A673 (cell line): ENCODE results near the gene CFAP99. TPM values are rescaled to one million over a fixed set of nuclear protein-coding genes. Genes with fewer than 3 reads are reported as not detected.

Experiments used
- BruUV-seq: library from RNA; stranded (reverse); fragments of 400-500 nt; replicated peaks from 2 replicates; lab custom pipeline; 2021; lab: Mats Ljungman, UMichigan
- CTCF ChIA-PET: fragments of 300-600 bp; sonication (Branson Sonifier 250); formaldehyde crosslinking; loops from one replicate; lab custom pipeline; 2022; ENCODE audit warnings: antibody characterized with exemption; lab: Charles Lee
- POLR2A ChIA-PET: fragments of 300-600 bp; sonication (Branson Sonifier 250); formaldehyde crosslinking; loops from one replicate; lab custom pipeline; 2022; ENCODE audit warnings: antibody characterized with exemption; ENCODE audit not compliant: low non-redundant PET; lab: Charles Lee
- DNase-seq: peaks from one replicate; pipeline ENCODE4 v3.0.0-alpha.2; 2015; ENCODE audit warnings: low spot score
- H3K27ac ChIP-seq: fragments of 200-600 bp; sonication (generic); 2 replicates; pipeline ENCODE4 v1.5.1; 2016; ENCODE audit warnings: mixed run types, low read depth, mild to moderate bottlenecking, mixed read lengths, antibody characterized with exemption, low read length; ENCODE audit not compliant: poor library complexity, severe bottlenecking
- H3K27me3 ChIP-seq: fragments of 200-600 bp; sonication (generic); replicated peaks from 2 replicates; pipeline ENCODE4 v1.6.1; 2017; ENCODE audit warnings: mixed run types, low read depth, mild to moderate bottlenecking, mixed read lengths, antibody characterized with exemption, low read length; ENCODE audit not compliant: insufficient read depth, poor library complexity
- H3K36me3 ChIP-seq: fragments of 200-600 bp; sonication (generic); 2 replicates; pipeline ENCODE4 v1.6.1; 2016; ENCODE audit warnings: mixed run types, mild to moderate bottlenecking, mixed read lengths, antibody characterized with exemption, low read length; ENCODE audit not compliant: insufficient read depth, poor library complexity, severe bottlenecking
- H3K4me1 ChIP-seq: fragments of 200-600 bp; sonication (generic); 2 replicates; pipeline ENCODE4 v1.6.1; 2017; ENCODE audit warnings: mixed run types, mild to moderate bottlenecking, mixed read lengths, antibody characterized with exemption, low read length; ENCODE audit not compliant: insufficient read depth, poor library complexity, severe bottlenecking
- H3K4me3 ChIP-seq: fragments of 200-600 bp; sonication (generic); 2 replicates; pipeline ENCODE4 v1.5.1; 2016; ENCODE audit warnings: low read depth, mixed run types, mild to moderate bottlenecking, mixed read lengths, low read length; ENCODE audit not compliant: poor library complexity, severe bottlenecking
- H3K9me3 ChIP-seq: fragments of 200-600 bp; sonication (generic); 2 replicates; pipeline ENCODE4 v1.6.1; 2016; ENCODE audit warnings: mixed run types, low read depth, mild to moderate bottlenecking, mixed read lengths, antibody characterized with exemption, low read length; ENCODE audit not compliant: poor library complexity, severe bottlenecking
- CTCF ChIP-seq: fragments of 300-800, 200-600 bp; sonication (generic); conservative IDR thresholded peaks from 2 replicates; pipeline ENCODE4 v1.5.1; 2017; ENCODE audit warnings: low read depth, mild to moderate bottlenecking, antibody characterized with exemption, low read length, moderate library complexity, mixed read lengths
- EZH2 ChIP-seq: fragments of 200-600 bp; sonication (generic); IDR thresholded peaks from 2 replicates; pipeline ENCODE4 v1.6.1; 2017; ENCODE audit warnings: borderline replicate concordance, low read depth, mild to moderate bottlenecking, mixed read lengths, antibody characterized with exemption, low read length; ENCODE audit not compliant: poor library complexity, severe bottlenecking
- intact Hi-C: fragments of 100-400 bp; cut with micrococcal nuclease; formaldehyde crosslinking; loops from one replicate; pipeline ENCODE4 v1.10.0; 2022; ENCODE audit not compliant: unreplicated experiment
- total RNA-seq: library from RNA; stranded (reverse); gene quantifications from 2 replicates; pipeline ENCODE4 v1.2.3, GENCODE V29; 2021

The CFAP99 gene
- total RNA-seq, 1 experiment from 2014 or later, result not detected

GRCh38 chr4:2436301-2436700 is 17.5 kb downstream of the CFAP99 start:
- Histone ChIP-seq H3K27me3 (no peaks in the 10 kb centered on the region), H3K36me3 (no peaks in the 10 kb centered on the region), H3K4me3 (no peak overlapping the region), H3K9me3 (no peaks in the 10 kb centered on the region), H3K27ac (no peak overlapping the region), H3K4me1 (peaks cover 5% of the 10 kb centered on the region)
- no TSS peak for BruUV-seq
- intact Hi-C loops, result no loop called here
- DNase-seq, result no peak
- POLR2A ChIA-PET, result no interaction called here
- TF ChIP-seq EZH2 (no peak), CTCF (peak; percentile 37)
- CTCF ChIA-PET, result interaction anchor here (0.6 kb wide), 1 partner anchor 15 kb away, joined by 11 read pairs; no protein-coding TSS in a partner anchor

DNA sequence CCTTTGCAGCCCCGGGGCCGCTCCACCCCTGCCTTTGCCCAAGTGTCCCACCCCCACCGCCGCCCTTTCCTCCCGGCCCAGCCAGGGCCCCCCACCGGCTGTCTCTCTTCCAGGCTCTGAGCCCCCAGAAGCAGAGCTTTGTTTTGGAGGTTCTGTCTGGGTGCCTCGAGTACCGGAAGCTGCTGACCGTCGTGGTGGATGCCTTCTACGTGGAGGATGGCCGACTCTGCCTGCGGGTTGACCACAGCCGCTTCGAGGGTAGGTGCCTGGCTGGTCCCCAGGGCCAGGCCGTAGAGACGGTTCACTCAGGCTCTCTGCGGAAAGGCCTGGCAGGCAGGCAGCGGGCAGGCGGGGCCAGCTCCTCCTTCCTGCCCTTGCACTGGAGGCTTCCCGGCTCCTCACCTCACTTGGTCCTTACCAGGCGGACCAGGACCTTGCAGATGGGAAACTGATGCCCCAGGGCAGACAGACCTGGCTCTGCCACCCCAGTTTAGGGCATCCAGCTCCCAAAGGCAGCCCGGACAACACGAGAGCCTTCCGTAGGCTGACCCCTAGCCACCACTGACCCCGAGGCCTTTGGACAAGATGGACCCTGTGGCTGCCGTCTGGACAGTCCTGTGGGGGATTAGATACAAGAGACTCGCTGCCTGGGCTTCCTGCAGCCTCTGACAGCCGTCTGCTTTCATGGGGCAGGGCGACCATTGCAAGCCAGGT is 18.2 kb downstream of the CFAP99 start:
- H3K27me3 ChIP-seq, result no peaks in the 10 kb centered on the region
- H3K27ac ChIP-seq, result no peak overlapping the region
- TF ChIP-seq CTCF (no peak), EZH2 (no peak)
- POLR2A ChIA-PET, result no interaction called here
- peaks cover 5% of the 10 kb centered on the region for H3K4me1 ChIP-seq
- no peak for DNase-seq
- CTCF ChIA-PET, result interaction anchor here (0.6 kb wide), 1 partner anchor 115 kb away, joined by 3 read pairs; no protein-coding TSS in a partner anchor
- BruUV-seq, result no TSS peak
- H3K36me3 ChIP-seq, result no peaks in the 10 kb centered on the region
- H3K9me3 ChIP-seq, result no peaks in the 10 kb centered on the region
- H3K4me3 ChIP-seq, result no peak overlapping the region
- intact Hi-C loops, result no loop called here

DNA sequence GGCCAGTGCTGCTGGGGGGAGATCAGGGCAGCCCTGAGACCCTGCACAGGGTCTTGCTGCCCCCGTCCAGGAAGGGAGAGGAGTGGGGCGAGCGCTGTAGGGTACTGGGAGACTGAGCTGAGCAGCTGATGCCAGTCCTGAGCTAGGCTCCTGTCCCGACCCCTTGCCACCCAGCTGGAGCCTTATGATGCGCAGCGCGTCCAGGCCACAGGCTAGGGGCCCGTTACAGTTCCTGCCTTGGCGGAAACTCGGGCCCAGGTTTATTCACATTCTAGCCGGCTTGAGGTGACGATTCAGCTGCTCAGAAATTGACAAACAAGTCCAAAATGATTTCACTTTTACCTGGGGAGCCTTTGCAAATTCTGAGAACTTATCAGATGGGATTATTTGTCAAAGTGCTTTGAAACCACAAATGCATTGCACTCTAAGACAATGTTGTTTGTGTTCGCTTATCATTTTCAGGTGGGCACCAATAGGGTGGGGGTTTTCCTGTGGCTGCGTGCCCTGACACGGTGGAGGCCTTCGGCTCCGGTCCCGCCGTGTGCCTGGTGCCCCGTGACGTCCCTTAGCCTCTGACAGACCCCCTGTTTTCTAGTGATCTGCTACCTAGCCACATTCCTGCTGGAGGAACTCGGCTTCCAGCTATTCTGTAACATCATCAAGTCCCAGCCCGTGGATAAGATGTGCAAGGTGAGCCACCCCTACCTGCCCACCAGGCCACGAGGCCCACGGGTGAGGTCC is 18.9 kb downstream of the CFAP99 start:
- ChIA-PET CTCF (interaction anchor here (0.5 kb wide), 1 partner anchor 138 kb away, joined by 4 read pairs; no protein-coding TSS in a partner anchor), POLR2A (no interaction called here)
- no peak overlapping the region for H3K4me3 ChIP-seq
- no peak overlapping the region for H3K27ac ChIP-seq
- no peaks in the 10 kb centered on the region for H3K9me3 ChIP-seq
- no peaks in the 10 kb centered on the region for H3K36me3 ChIP-seq
- intact Hi-C loops, result no loop called here
- no peak for DNase-seq
- BruUV-seq, result no TSS peak
- no peak for TF ChIP-seq EZH2
- no peak for TF ChIP-seq CTCF
- peaks cover 5% of the 10 kb centered on the region for H3K4me1 ChIP-seq
- no peaks in the 10 kb centered on the region for H3K27me3 ChIP-seq
